Fibroblast of skin of right quadriceps (primary cell): ENCODE measurements around the gene CCDC182.

Experiments
- DNase-seq: peaks from one replicate; pipeline ENCODE4 v3.0.0-alpha.2; 2013

CCDC182 gene

DNA sequence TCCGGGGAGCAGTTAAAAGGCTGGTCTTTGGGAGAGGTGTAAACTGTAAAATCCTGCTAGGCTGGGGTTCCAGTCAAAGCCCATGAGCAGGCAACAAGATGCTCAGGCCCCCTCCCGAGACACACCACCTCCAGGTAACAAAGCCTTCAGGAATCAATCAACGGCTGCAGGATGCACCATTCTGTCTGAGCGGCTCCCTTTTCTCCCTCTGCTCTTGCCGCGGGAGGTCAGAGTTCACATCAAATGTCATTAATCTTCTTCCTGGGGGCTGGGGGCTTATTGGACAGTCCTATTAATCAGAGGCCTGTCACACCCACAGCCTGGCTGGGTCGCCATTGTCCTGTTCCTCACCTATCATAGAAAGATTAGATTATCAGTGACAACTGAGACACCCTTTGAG lies 11.9 kb upstream of the CCDC182 start:
- no peak for DNase-seq

GRCh38 chr17:57755480-57756070 lies 10.5 kb upstream of the CCDC182 start:
- DNase-seq: no peak

DNA sequence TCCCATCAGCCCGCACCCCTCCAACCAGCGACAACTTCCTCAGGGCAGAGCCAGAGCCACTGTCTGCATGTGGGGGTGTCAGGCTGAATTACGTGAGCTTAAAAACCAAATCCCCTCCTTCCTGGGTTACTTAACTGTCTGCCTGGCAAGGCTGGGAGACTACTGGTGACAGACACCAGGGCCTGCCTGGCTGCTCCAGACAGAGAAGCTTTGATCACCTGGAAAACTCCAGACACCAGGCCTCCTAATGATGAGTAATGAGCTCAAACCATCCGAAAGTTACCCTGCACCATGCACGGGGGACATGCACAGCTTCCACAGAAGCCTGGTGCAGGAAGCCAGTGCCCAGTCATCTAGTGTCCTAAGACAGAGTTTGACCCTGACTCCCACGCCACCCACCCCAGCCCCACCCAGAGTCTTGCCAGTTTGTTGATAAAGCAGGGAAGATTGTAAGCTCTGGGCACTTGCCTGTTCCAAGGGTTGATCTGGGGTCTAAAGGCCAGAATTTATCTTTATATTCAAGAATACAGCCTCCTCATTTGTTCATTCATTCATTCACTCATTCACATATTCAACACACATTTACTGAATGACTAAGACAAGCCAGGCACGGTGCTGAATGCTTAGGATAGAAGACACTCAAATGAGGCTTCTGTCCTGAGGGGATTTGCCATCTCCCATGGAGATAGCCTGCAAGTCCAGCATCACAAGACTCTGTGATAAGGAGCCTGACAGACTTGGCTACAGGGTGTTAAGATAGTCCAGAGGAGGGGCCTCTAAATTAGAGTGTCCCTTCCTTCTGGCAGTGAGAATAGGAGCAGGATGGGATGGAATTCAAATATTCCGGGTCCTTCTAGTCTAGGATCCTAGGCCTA lies 7.2 kb upstream of the CCDC182 start:
- no peak for DNase-seq

DNA sequence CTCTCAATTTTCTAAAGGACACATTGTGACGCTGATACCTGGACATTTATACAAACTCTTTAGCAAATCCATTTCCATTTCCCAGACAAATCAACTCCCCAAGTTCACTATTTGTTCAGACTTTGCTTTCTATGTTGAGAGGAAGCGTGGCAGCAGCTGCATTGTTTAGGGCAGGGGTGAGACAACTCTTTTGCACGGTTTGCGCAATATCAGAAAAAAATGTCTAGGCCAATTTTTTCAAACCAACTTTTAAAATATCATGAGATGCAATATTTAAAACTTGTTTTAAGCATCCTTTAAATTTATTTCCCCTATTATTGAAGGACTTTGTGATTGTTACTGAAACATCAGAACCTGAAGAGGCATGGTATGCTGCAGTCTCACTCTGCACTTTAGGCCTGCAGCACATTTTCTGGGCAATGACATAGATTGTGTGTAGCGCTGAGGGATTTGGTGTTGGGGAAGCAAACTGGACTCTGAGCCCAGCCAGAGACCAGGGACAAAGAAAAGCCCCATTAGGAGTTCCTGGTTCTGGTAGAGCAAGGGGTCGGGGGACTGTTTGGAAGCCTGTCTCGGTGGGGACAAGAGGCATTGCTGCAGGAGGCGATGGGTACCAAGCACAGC lies 6.4 kb upstream of the CCDC182 start:
- DNase-seq: no peak

- no peak for DNase-seq
Observed at GRCh38 chr17:57750895-57751294, 5.8 kb upstream of the CCDC182 start.

DNA sequence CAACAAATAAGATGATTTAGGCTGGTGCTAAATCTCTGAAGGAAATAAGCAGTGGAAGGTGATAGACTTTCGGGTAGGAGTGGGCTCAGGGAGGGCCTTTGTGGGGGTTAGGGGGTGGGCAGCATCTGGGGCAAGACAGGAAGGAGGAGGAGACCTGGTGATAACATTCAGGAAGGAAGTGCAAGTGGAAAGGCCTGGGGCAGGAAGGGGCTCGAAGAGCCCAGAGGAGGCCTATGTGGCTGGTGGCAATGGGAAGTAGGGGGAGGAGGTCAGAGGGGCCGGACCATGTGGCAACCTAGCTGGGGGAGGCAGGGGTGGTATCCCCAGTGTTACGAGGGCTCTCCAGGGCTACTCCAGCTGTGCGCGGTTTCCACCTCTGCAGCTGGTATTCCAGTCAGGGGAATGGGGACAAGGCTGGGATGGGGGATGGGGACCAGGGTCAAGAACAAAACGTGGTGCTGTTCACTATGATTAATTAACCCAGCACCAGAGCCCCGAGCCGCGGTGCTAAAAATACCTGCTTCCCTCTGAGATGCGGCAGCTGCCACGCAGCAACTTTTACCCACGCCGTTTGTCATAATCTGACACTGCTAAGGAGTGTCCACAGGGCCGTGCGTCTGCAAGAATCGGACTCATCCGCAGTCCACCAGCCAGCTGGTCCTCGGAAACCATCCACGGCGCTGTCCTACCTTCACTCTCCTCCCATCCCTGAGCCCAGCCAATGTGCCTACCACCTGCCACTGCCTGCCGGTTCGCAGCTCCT lies 5.2 kb upstream of the CCDC182 start:
- no peak for DNase-seq

DNA sequence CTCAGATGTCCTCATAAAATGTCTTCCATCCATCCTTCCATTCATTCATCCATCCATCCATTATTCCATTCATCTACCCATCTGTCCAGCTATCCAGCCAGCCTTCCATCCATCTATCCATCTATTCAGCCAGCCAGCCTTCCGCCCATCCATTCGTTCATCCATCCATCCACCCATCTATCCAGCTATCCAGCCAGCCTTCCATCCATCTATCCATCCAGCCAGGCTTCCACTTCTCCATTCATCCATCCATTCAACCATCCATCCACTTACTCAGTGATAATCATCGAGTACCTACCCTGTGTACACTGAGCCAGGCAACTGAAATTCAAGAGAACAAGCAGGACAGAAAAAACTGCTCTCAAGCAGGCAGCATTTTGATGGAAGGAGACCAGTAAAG lies 4.6 kb upstream of the CCDC182 start:
- DNase-seq: no peak

GRCh38 chr17:57747221-57748017 lies 2.3 kb upstream of the CCDC182 start:
- DNase-seq: peak; percentile 53

- no peak for DNase-seq
Observed at GRCh38 chr17:57746221-57746620, 1.1 kb upstream of the CCDC182 start.

- no peak for DNase-seq
Observed at GRCh38 chr17:57744195-57745170, 616 bp downstream of the CCDC182 start.

GRCh38 chr17:57740235-57740528 lies 4.9 kb downstream of the CCDC182 start:
- no peak for DNase-seq

- no peak for DNase-seq
Observed at GRCh38 chr17:57739402-57740234, 5.5 kb downstream of the CCDC182 start.

DNA sequence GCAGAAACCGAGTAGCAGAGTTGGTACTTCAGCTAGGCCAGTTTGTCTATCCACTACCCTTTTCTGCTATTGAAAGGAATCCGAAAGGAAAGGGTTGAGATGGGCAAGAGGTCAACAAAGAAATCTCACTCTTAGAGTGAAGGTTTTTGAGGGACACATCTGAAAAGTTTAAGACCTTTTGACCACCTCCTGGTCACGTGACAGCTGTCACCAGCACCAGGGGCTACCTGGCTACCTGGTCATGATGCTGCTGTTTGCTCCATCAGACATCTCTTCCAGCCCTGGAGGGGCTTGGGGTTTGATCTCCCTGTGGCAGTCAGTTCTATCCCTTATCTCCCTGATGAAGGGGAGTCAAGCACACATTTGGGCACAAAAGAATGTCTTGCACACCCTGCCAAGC lies 7.6 kb downstream of the CCDC182 start:
- no peak for DNase-seq

DNA sequence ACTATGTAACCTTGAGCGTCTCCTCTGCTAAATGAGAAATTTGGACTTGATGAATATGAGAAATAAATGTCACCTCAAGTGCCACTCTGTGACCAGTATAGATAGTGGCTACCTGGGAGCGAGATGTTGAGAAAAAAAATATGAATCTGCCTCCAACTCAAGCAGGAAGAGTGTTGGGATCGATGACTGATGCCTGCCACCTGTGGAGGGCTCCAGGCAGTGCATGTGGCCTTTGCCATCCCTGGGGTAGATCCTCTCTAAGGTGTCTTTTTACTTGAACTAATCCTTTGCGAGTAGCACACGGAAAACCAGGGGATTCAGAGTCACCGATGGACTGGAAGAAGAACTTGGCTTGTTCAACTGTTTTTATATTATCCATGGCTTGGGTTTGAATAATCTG lies 9.4 kb downstream of the CCDC182 start:
- DNase-seq: no peak

DNA sequence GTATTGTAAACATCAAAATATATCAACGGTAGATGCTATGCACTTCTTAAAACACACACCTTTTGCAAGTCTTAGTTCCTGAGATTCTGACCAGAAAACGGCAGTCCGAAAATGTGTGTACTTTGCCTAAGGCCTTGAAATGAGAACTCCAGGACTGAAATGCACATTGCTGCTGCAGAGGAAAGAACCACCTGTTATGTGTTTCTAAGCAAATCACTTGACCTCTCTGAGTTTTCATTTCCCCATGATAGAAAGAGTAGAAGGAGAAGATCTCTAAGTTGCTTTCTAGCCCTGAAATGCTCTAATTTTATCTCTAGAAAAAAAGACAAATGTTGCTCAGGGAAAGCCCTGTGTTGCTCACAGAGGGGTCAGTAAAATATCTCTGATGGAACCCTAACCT lies 9.9 kb downstream of the CCDC182 start:
- DNase-seq: no peak

DNA sequence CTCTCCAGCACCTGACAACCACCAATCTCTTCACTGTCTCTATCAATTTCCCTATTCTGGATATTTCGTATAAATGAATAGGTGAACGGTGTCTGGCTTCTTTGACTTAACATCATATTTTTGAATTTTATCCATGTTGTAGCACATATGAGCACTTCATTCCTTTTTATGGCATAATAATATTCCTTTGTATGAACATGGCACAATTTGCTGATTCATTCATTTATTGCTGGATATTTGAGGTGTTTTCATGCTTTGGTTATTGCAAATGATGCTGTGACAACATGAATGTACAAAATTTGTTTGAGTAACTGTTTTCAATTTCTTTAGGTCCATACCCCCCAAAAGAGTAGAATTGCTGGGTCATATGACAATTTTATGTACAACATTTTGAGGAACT lies 12.0 kb downstream of the CCDC182 start:
- DNase-seq: no peak

DNA sequence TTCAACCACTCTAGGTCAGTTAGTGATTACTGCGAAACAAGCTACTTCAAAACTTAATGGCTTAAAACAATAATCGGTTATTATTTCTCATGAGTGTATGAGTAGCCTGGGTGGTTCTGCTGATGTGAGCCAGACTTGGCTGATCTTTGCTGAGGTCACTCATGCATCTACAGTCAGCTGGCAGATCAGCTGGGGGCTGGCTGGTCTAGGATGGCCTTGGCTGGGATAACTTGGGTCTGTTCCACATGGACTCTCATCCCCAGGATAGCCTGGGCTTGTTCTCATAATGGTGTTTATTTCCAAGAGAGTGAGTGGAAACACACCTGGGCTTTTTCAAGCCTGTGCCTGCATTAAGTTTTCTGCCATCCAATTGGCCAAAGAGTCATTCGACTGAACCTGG lies 13.0 kb downstream of the CCDC182 start:
- no peak for DNase-seq

- DNase-seq: no peak
Observed at GRCh38 chr17:57730026-57730701, 14.9 kb downstream of the CCDC182 start.

DNA sequence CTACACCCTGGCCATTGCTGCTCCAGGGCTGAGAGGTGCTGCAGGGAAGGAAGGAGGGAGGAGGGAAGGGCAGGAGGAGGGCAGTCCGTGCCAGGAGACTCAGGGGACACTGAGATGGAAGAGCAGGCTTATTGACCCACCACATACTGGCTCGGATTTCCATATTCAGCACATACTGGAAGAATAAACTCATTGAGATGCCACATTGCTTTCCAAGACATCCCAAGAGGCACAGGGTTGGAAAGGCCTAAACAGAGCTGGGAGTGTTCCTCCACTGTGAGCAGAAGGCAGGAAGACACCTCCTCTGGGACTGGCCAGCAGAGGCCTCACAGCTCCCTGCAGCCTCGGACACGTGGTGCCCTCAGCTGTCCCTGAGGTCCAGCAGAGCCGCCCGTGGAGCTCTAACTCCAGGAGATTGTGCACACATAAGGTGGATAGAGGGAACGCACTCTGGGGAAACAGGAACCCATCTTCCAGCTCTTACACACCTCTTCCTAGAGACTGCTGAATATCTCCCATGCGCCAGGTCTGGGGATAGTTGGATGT lies 17.4 kb downstream of the CCDC182 start:
- no peak for DNase-seq

DNA sequence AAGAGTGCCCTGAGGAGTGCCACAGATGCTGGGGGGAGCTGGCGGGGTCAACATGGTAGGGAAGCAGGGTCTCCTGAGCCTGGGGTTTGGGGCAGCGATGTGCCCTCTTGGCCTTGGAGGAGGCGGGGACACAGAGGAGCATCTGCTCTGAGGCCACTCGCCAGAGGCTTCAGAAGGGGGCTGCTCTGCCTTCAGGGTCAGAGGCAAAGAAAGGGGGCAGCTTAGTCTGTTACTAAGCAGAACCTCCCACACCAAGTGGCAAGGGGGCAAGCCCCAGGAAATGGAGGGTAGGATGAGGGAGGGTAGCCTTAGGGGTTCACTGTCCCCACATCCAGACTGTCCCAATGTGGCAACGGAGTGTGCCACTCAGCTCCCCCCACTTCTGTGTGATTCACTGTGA lies 18.3 kb downstream of the CCDC182 start:
- DNase-seq: no peak
